ENCODE results near the gene WWC1. TPM values are rescaled to one million over a fixed set of nuclear protein-coding genes. Genes with fewer than 3 reads are reported as not detected.

The WWC1 gene
- total and polyA plus RNA-seq, 10 of the 15 experiments (the other 5 are each of a cell fraction or from before 2014, with no cell fraction given): 0.50 to 7.8 (median 2.5) TPM

- Histone ChIP-seq H3K36me3 (ENCODE audit: control insufficient read depth in 2 of 2, insufficient read depth in 2 of 2, low read length in 1 of 2) (no peaks in the 10 kb centered on the region), H3K79me2 (ENCODE audit: control insufficient read depth, insufficient read depth, low read length) (no peaks in the 10 kb centered on the region), H4K20me1 (ENCODE audit: control insufficient read depth, insufficient read depth) (no peaks in the 10 kb centered on the region), H3K27me3 (replicated peaks in 1 of 2; ENCODE audit: control insufficient read depth in 2 of 2, insufficient read depth in 2 of 2, low read length in 1 of 2) (no peaks in the 10 kb centered on the region), H3K27ac (ENCODE audit: control insufficient read depth, insufficient read depth) (no peak overlapping the region), H3K9ac (ENCODE audit: control insufficient read depth, insufficient read depth, low read length) (no peak overlapping the region), H3K4me3 (no peak overlapping the region), H3K9me3 (replicated peaks; ENCODE audit: control insufficient read depth, insufficient read depth, low read length) (peaks cover 3% of the 10 kb centered on the region; the same call in 2 of the 3 replicates), H3K4me1 (ENCODE audit: control insufficient read depth, insufficient read depth, low read length) (peaks cover 31% of the 10 kb centered on the region), H3K4me2 (ENCODE audit: control insufficient read depth, insufficient read depth) (no peak overlapping the region), H2AFZ (ENCODE audit: control insufficient read depth, low read depth, low read length) (no peak overlapping the region)
- BruUV-seq (replicated peaks): no TSS peak
- in situ Hi-C loops (cut with MboI): no loop called here
- FAIRE-seq: peak; percentile 31
- no peak for DNase-seq (ENCODE audit: low read depth, low spot score)
- ChIA-PET RAD21 (ENCODE audit: unreplicated experiment) (interaction anchor here (0.7 kb wide), 1 partner anchor 17 kb away, joined by 3 read pairs; no protein-coding TSS in a partner anchor), CTCF (interaction anchor here (1.1 kb wide), 1 partner anchor 17 kb away, joined by 4 read pairs; no protein-coding TSS in a partner anchor), SMC1A (ENCODE audit: uncharacterized antibody, unreplicated experiment) (interaction anchor here (1.1 to 1.3 kb wide), 2 partner anchors 10 to 58 kb away, joined by 3 to 4 read pairs; no protein-coding TSS in a partner anchor), POLR2A (no interaction called here)
- peak; percentile 15; the same call in 2 of the 3 replicates for ATAC-seq
- WGBS (ENCODE audit: insufficient coverage, insufficient replicate concordance, low lambda C conversion rate, missing lambda C conversion rate): 40% methylated on average over 6 of the region's 6 CpGs
- intact Hi-C loops (cut with micrococcal nuclease; ENCODE audit: unreplicated experiment): loop anchor here (5.0 kb wide), 1 partner anchor 201 kb away; the partner anchor contains the start of gene RARS1
- TF ChIP-seq RAD21 (IDR thresholded peaks at IDR 0.05; ENCODE audit: insufficient read depth, low read depth, low read length) (no peak), ZNF622 (IDR thresholded peaks at IDR 0.05) (no peak), BRCA1 (IDR thresholded peaks at IDR 0.05; ENCODE audit: low read depth, low read length) (no peak), CHD2 (IDR thresholded peaks at IDR 0.05; ENCODE audit: borderline replicate concordance, low read depth, low read length) (no peak), E2F4 (IDR thresholded peaks at IDR 0.05; ENCODE audit: low read depth, low read length) (no peak), CREM (IDR thresholded peaks at IDR 0.05; ENCODE audit: low read depth) (no peak), TCF3 (IDR thresholded peaks at IDR 0.05; ENCODE audit: borderline replicate concordance, insufficient read depth, low read depth, low read length) (no peak), ZNF207 (IDR thresholded peaks at IDR 0.05; ENCODE audit: borderline replicate concordance) (no peak), JUND (IDR thresholded peaks at IDR 0.05; ENCODE audit: low read depth, low read length) (no peak), FOXM1 (IDR thresholded peaks at IDR 0.05; ENCODE audit: low read depth, low read length) (no peak), ASH2L (IDR thresholded peaks at IDR 0.05; ENCODE audit: borderline replicate concordance, low read depth) (no peak), ZNF274 (IDR thresholded peaks at IDR 0.05; ENCODE audit: insufficient read depth, insufficient read length) (no peak), HDAC2 (IDR thresholded peaks at IDR 0.05) (no peak), ZNF592 (IDR thresholded peaks at IDR 0.05) (no peak)
Observed at GRCh38 chr5:168286386-168286785, 5.1 kb upstream of the WWC1 start.
